Measurements from ENCODE around the gene NTN3. TPM values are rescaled to one million over a fixed set of nuclear protein-coding genes. Genes with fewer than 3 reads are reported as not detected.

The NTN3 gene
- total and polyA plus RNA-seq, 2 of the 4 experiments (the other 2 are of a cell fraction), result 0.18 to 0.38 TPM

- Histone ChIP-seq H3K4me1 (ENCODE audit: control insufficient read depth, insufficient read depth, low read length) (peaks cover 4% of the 10 kb centered on the region), H4K91ac (ENCODE audit: insufficient read depth, low read depth, low read length) (peak within 1 kb of the TSS; percentile 89), H3K27me3 (ENCODE audit: control insufficient read depth, insufficient read depth, low read length) (no peaks in the 10 kb centered on the region), H2BK120ac (ENCODE audit: low read depth, low read length) (peak within 1 kb of the TSS; percentile 52; the same call in 1 of the 2 replicates), H3K9me3 (ENCODE audit: control insufficient read depth, insufficient read depth, low read length) (no peaks in the 10 kb centered on the region), H2BK5ac (ENCODE audit: low read depth, low read length, poor library complexity, severe bottlenecking) (peak within 1 kb of the TSS; percentile 69), H2AK9ac (replicated peaks; ENCODE audit: low read depth, low read length, poor library complexity) (peak within 1 kb of the TSS; percentile 97), H3K36me3 (ENCODE audit: control insufficient read depth, insufficient read depth, low read length) (peaks cover 6% of the 10 kb centered on the region), H3K56ac (ENCODE audit: extremely low read depth, insufficient read depth, low read length) (peak within 1 kb of the TSS; percentile 76), H3K27ac (ENCODE audit: insufficient read depth, low read length) (peak within 1 kb of the TSS; percentile 60), H4K8ac (ENCODE audit: low read depth in 2 of 2, low read length in 2 of 2) (peak within 1 kb of the TSS; percentile 79 to 93), H3K18ac (ENCODE audit: low read depth, low read length) (no peak within 1 kb of the TSS), H3K9ac (ENCODE audit: low read depth, low read length) (peak within 1 kb of the TSS; percentile 73), H3K4me3 (ENCODE audit: insufficient read depth, low read depth, low read length) (peak within 1 kb of the TSS; percentile 89), H2BK15ac (ENCODE audit: low read depth, low read length) (peak within 1 kb of the TSS; percentile 54; the same call in 1 of the 3 replicates), H4K20me1 (ENCODE audit: insufficient read depth, low read length) (0 out of 2 replicates have a peak, but pooled peaks cover 3% of the 10 kb centered on the region), H3K14ac (replicated peaks; ENCODE audit: low read depth, low read length) (peak within 1 kb of the TSS; percentile 97), H3K9me1 (ENCODE audit: insufficient read depth, low read length) (peaks cover 12% of the 10 kb centered on the region; the same call in 1 of the 2 replicates), H2BK20ac (ENCODE audit: low read depth, low read length) (no peak within 1 kb of the TSS), H4K5ac (ENCODE audit: low read depth, low read length) (no peak within 1 kb of the TSS), H2AFZ (replicated peaks; ENCODE audit: low read length, poor library complexity) (peak within 1 kb of the TSS; percentile 100), H3K79me1 (ENCODE audit: low read depth in 1 of 2, low read length in 2 of 2) (peaks cover 37 to 52% of the 10 kb centered on the region in 2 experiments), H3K4ac (ENCODE audit: low read depth, low read length) (peak within 1 kb of the TSS; percentile 86), H3K4me2 (ENCODE audit: low read depth, low read length) (peak within 1 kb of the TSS; percentile 86), H3K23ac (ENCODE audit: low read depth, low read length) (peak within 1 kb of the TSS; percentile 87), H2AK5ac (ENCODE audit: low read depth, low read length) (peak within 1 kb of the TSS; percentile 61)
- POLR2A ChIA-PET (ENCODE audit: unreplicated experiment), result interaction anchor here (0.7 kb wide), 1 partner anchor 30 kb away, joined by 3 read pairs; no protein-coding TSS in a partner anchor
- DNase-seq (peak; percentile 92), ATAC-seq (ENCODE audit: low read depth) (peak; percentile 99)
- BruUV-seq (replicated peaks), result no TSS peak
- WGBS, 2 experiments (ENCODE audit: extremely low coverage in 2 of 2, insufficient read length in 1 of 2), result 1% methylated on average over 55 of the region's 103 CpGs; no CpG with 5 or more reads in 1 of the 2 experiments
- dilution Hi-C loops (cut with HindIII; ENCODE audit: low sequenced_read_pairs, unreplicated experiment), result no loop called here
- CTCF ChIA-PET, result no interaction called here
- in situ Hi-C loops (cut with MboI; ENCODE audit: low sequenced_read_pairs), result loop anchor here (10.0 kb wide), 1 partner anchor 154 kb away; no protein-coding TSS in a partner anchor
- TF ChIP-seq POLR2A (IDR thresholded peaks at IDR 0.05; ENCODE audit: low read depth, low read length) (0 out of 2 replicates have a peak, but pooled peaks have one; percentile 43), MAZ (IDR thresholded peaks at IDR 0.05; ENCODE audit: borderline replicate concordance, low read depth, low read length) (peak; percentile 78; the same call in 1 of the 2 replicates), MXI1 (IDR thresholded peaks at IDR 0.05; ENCODE audit: borderline replicate concordance, low read depth, low read length) (0 out of 2 replicates have a peak, but pooled peaks have one; percentile 56), CEBPB (IDR thresholded peaks at IDR 0.05; ENCODE audit: low read depth, low read length) (no peak)
- intact Hi-C loops (cut with micrococcal nuclease), result loop anchor here (1.0 to 2.0 kb wide), 2 partner anchors 89 to 160 kb away; partner anchors contain the start of genes ABCA3 and RNPS1
Measured at GRCh38 chr16:2429034-2429770, 41.9 kb upstream of the NTN3 start, which contains the start of gene CCNF. Gene CCNF (plus strand): TSS chr16:2429447. CDS start chr16:2429482, 35 bp downstream.

Measured in IMR-90 (cell line).